Activated T-helper 1 cell treated with anti-CD3 and anti-CD28 coated beads, Interleukin-12 subunit alpha, Interleukin-12 subunit beta, Interleukin-2, Interleukin-4 antibody, amounts not matched to agents 30 ng/mL and 10 ng/mL and 1 ng/mL, durations not matched to agents 14 hours and 24 hours and 36 hours (primary cell): Measurements from ENCODE around the gene POLR3F. TPM values are rescaled to one million over a fixed set of nuclear protein-coding genes. Genes with fewer than 3 reads are reported as not detected.
A peak's percentile ranks its signal among the peaks of the same experiment; 100 is the strongest.
"Not testable (repeated sequence)": the region's sequence is repeated elsewhere in the genome, so short reads cannot be mapped to it uniquely, and the experiment has no call there.

Experiments used
- DNase-seq: peaks from one replicate; pipeline ENCODE4 v3.0.0; 2021; ENCODE audit warnings: low spot score
- H3K27ac Mint-ChIP-seq: one replicate; pipeline ENCODE4 v1.8.0; 2021; ENCODE audit warnings: mild to moderate bottlenecking, mixed read lengths
- H3K27me3 Mint-ChIP-seq: one replicate; pipeline ENCODE4 v1.8.0; 2022; ENCODE audit warnings: mild to moderate bottlenecking, moderate library complexity, mixed read lengths; ENCODE audit not compliant: insufficient read depth
- H3K36me3 Mint-ChIP-seq: one replicate; pipeline ENCODE4 v1.8.0; 2021; ENCODE audit warnings: low read depth, mixed read lengths
- H3K4me1 Mint-ChIP-seq: one replicate; pipeline ENCODE4 v1.8.0; 2021; ENCODE audit warnings: low read depth, mixed read lengths
- H3K4me3 Mint-ChIP-seq: one replicate; pipeline ENCODE4 v1.8.0; 2021; ENCODE audit warnings: mild to moderate bottlenecking, moderate library complexity, mixed read lengths
- H3K9me3 Mint-ChIP-seq: one replicate; pipeline ENCODE4 v1.8.0; 2021; ENCODE audit warnings: mixed read lengths
- intact Hi-C: fragments of 100-400 bp; cut with micrococcal nuclease; formaldehyde crosslinking; loops from one replicate; pipeline ENCODE4 v1.15.1; 2024
- total RNA-seq: library from RNA; stranded (reverse); gene quantifications from 2 replicates; pipeline ENCODE4 v1.2.3, GENCODE V29; 2022

POLR3F gene
- total RNA-seq, 1 donor from 2014 or later, result 13.4 TPM

- DNase-seq, result no peak
- Mint-ChIP-seq H3K4me1 (no peaks in the 10 kb centered on the region), H3K27me3 (no peaks in the 10 kb centered on the region), H3K27ac (no peak overlapping the region), H3K4me3 (no peak overlapping the region), H3K9me3 (no peaks in the 10 kb centered on the region), H3K36me3 (peaks cover 28% of the 10 kb centered on the region)
- intact Hi-C loops, result no loop called here
Observed at GRCh38 chr20:18477218-18477617, 10.0 kb downstream of the POLR3F start.

DNA sequence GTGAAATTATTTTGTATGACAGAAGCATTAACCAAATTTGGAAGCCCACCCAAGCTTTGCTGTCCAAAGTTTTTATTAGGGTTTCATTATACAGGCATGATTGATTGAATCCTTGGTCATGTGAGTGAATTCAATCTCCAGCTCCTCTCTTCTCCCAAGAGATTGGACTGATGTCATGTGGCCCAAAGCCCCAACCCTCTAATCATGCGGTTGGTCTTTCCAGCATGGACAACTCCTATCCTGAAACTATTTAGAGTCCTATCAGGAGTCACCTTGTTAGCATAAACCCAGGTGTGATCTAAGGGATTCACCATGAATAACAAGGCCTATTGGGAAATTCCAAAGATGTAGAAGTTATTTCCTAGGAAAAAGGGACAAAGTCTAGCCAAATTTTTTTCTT is 10.6 kb downstream of the POLR3F start:
- no peak overlapping the region for H3K27ac Mint-ChIP-seq
- H3K9me3 Mint-ChIP-seq, result no peaks in the 10 kb centered on the region
- no peaks in the 10 kb centered on the region for H3K27me3 Mint-ChIP-seq
- peaks cover 28% of the 10 kb centered on the region for H3K36me3 Mint-ChIP-seq
- no peak for DNase-seq
- intact Hi-C loops, result no loop called here
- H3K4me3 Mint-ChIP-seq, result no peak overlapping the region
- no peaks in the 10 kb centered on the region for H3K4me1 Mint-ChIP-seq

DNA sequence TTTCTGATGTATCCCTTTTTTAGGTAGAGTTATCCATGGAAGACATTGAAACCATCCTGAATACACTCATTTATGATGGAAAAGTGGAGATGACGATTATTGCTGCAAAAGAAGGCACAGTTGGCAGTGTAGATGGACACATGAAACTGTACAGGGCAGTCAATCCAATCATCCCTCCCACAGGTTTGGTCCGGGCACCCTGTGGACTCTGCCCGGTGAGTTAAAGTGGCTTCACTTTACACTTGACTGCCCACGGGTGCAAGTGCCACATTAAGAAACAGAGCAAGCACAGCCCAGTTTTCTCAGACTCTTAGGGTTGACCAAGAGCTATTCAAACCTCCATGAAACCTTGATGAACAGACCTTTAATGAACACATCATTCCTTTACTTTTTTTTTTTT is 14.4 kb downstream of the POLR3F start:
- Mint-ChIP-seq H3K9me3 (no peaks in the 10 kb centered on the region), H3K27me3 (no peaks in the 10 kb centered on the region), H3K36me3 (peaks cover 20% of the 10 kb centered on the region), H3K4me1 (no peaks in the 10 kb centered on the region), H3K4me3 (no peak overlapping the region), H3K27ac (no peak overlapping the region)
- DNase-seq, result no peak
- intact Hi-C loops, result no loop called here

DNA sequence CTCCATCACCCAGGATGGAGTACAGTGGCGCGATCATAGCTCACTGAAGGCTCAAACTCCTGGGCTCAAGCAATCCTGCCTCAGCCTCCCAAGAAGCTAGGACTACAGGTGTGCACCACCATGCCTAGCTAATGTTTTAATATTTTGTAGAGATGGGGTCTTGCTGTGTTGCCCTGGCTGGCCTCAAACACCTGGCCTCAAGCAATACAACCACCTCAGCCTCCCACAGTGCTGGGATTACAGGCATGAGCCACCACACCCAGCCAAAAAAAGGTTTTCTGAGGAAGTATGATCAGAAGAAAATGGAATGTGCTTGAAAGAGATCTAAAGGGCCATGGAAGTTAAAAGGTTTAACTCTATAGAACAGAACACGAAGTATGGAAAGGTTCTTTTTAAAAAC is 21.1 kb downstream of the POLR3F start:
- Mint-ChIP-seq H3K27me3 (no peaks in the 10 kb centered on the region), H3K36me3 (peaks cover 37% of the 10 kb centered on the region), H3K4me1 (no peaks in the 10 kb centered on the region), H3K27ac (no peak overlapping the region), H3K4me3 (no peak overlapping the region), H3K9me3 (no peaks in the 10 kb centered on the region)
- DNase-seq, result no peak
- intact Hi-C loops, result no loop called here

GRCh38 chr20:18496042-18496441 is 28.9 kb downstream of the POLR3F start:
- Mint-ChIP-seq H3K4me1 (peaks cover 12% of the 10 kb centered on the region), H3K27me3 (no peaks in the 10 kb centered on the region), H3K27ac (peak overlapping the region; percentile 53), H3K36me3 (peaks cover 12% of the 10 kb centered on the region), H3K9me3 (no peaks in the 10 kb centered on the region), H3K4me3 (peak overlapping the region; percentile 91)
- DNase-seq, result no peak
- intact Hi-C loops, result loop anchor here (2.0 kb wide), 3 partner anchors 83 to 207 kb away; partner anchors contain the start of gene ZNF133

- Mint-ChIP-seq H3K27me3 (no peaks in the 10 kb centered on the region), H3K9me3 (no peaks in the 10 kb centered on the region), H3K4me1 (peaks cover 16% of the 10 kb centered on the region), H3K27ac (peak within 1 kb of the TSS; percentile 64), H3K36me3 (peaks cover 8% of the 10 kb centered on the region), H3K4me3 (peak within 1 kb of the TSS; percentile 91)
- intact Hi-C loops, result loop anchor here (1.0 to 2.0 kb wide), 6 partner anchors 10 to 208 kb away; partner anchors contain the start of genes DZANK1, POLR3F, SEC23B and SMIM26
- DNase-seq, result peak; percentile 70
Observed at GRCh38 chr20:18496740-18497592, 29.8 kb downstream of the POLR3F start, which contains the start of gene RBBP9. Gene RBBP9, minus strand, starts transcription at chr20:18497225. Its CDS starts 58 bp downstream, at chr20:18497167.

DNA sequence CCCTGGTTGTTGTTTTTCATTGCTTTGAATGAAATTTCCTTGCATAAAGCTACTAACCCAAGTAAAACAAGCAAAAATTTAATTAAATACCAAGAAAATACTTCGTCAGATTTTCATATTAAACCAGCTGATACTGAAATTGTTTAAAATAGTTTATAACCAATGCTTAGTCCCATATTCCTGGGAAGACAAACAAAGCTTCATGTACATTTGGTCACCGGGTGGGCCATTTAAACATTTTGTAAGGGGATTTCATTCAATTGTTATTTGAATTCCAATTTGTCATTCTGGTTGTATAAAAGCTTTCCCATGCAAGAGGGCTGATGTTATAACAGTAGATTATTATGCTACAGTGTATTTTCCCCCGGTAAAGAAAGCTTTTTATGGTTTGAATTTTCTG is 30.4 kb downstream of the POLR3F start:
- Mint-ChIP-seq H3K27ac (peak overlapping the region; percentile 64), H3K27me3 (no peaks in the 10 kb centered on the region), H3K4me1 (peaks cover 19% of the 10 kb centered on the region), H3K36me3 (peaks cover 8% of the 10 kb centered on the region), H3K4me3 (peak overlapping the region; percentile 91), H3K9me3 (no peaks in the 10 kb centered on the region)
- DNase-seq, result no peak
- intact Hi-C loops, result loop anchor here (1.0 to 2.0 kb wide), 6 partner anchors 10 to 209 kb away; partner anchors contain the start of genes DZANK1, POLR3F, SEC23B and SMIM26

- intact Hi-C loops, result loop anchor here (10.0 kb wide), 2 partner anchors 997 to 1927 kb away; partner anchors contain the start of gene KIF16B
- H3K9me3 Mint-ChIP-seq, H3K4me3 Mint-ChIP-seq, H3K27ac Mint-ChIP-seq, H3K36me3 Mint-ChIP-seq, H3K27me3 Mint-ChIP-seq, DNase-seq: not testable (repeated sequence)
- H3K4me1 Mint-ChIP-seq, result peaks cover 15% of the 10 kb centered on the region
Observed at GRCh38 chr20:18501672-18502071, 34.5 kb downstream of the POLR3F start.

DNA sequence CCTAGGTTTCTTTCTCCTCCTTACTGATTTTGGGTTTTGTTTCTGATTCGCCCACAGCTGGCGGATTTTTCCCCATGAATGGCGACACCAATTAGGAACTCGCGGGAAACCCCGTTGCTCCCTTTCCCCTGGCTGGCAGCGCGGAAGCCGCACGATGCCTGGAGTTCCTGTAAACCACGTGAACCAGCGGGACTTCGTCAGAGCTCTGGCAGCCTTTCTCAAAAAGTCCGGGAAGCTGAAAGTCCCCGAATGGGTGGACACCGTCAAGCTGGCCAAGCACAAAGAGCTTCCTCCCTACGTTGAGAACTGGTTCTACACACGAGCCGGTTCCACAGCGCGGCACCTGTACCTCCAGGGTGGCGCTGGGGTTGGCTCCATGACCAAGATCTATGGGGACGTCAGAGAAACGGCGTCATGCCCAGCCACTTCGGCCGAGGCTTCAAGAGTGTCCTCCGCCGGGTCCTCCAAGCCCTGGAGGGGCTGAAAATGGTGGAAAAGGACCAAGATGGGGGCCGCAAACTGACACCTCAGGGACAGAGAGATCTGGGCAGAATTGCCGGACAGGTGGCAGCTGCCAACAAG is 37.4 kb downstream of the POLR3F start:
- Mint-ChIP-seq H3K9me3 (no peaks in the 10 kb centered on the region), H3K36me3 (peaks cover 4% of the 10 kb centered on the region), H3K4me3 (no peak overlapping the region), H3K27me3 (peaks cover 2% of the 10 kb centered on the region), H3K4me1 (peaks cover 32% of the 10 kb centered on the region), H3K27ac (no peak overlapping the region)
- intact Hi-C loops, result loop anchor here (10.0 kb wide), 2 partner anchors 1000 to 1930 kb away; partner anchors contain the start of gene KIF16B
- DNase-seq, result no peak

DNA sequence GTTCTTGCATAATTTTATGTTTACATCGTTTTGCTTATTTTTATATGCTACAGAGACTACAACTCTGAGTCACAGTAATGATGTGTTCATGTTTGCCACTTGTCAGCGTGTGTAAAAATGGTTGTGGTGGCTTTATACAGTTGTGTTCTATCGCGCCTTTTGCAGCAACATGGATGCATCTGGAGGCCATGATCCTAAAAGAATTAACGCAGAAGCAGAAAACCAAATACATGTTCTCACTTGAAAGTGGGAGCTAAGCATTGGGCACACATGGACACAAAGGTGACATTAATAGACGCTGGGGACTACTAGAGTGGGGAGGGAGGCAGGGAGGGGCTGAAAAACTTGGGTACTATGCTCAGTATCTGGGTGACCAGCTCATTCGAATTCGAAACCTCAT is 39.6 kb downstream of the POLR3F start:
- DNase-seq, result peak; percentile 11
- peaks cover 23% of the 10 kb centered on the region for H3K36me3 Mint-ChIP-seq
- peak overlapping the region; percentile 100 for H3K27ac Mint-ChIP-seq
- H3K27me3 Mint-ChIP-seq, result peaks cover 2% of the 10 kb centered on the region
- H3K4me3 Mint-ChIP-seq, result peak overlapping the region; percentile 99
- intact Hi-C loops, result loop anchor here (1.0 to 10.0 kb wide), 14 partner anchors 9 to 1932 kb away; partner anchors contain the start of genes CFAP61, CRNKL1, DZANK1 and KAT14
- H3K4me1 Mint-ChIP-seq, result peaks cover 50% of the 10 kb centered on the region
- H3K9me3 Mint-ChIP-seq, result no peaks in the 10 kb centered on the region

DNA sequence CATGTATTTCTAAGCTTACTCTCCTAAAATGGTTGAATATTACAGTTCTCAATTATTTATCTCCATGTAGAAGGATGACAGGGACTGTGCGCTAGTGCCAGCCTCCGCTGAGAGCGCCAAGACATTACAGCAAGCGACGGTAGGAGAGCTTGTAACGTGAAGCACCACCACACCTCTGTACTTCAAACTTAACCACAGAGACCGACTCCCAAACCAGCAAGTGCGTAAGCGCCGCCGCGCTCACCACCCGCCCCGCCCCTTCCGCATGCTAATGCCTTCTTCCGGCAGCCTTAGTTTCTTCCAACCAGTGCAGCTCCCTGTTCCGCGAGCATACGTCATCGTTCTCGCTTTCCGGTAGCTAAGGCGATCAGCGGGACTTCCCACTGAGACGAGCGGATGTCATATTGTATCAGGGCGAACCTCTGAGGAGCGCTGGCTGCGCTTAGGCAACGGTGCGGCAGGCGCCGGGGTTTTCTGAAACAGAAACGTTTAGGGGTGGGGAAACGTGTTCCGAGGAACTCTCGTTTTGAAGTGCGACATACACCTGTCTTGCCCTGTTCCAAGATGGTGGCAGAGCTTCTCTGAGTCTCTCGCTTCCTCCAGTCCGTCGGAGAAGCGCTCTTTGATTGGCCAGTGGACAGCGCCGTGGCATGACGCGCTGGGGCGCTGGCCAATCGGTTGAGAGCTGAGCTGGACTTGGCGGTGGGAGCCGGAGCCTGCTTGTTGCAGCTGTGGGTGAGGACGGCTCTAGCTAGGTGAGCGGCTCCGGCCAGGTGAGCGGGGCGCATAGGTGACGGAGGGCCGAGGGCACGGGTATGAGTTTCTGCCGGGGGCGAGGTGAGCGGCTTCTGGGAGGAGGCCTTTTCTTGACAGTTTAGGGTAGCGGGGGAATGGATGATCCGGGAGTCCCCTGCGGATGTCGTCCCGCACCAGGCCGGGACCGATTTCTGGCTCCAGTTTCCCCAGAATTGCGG is 40.3 kb downstream of the POLR3F start, which contains the start of gene SEC23B:
Gene SEC23B (plus strand): TSS at position 723 of the 974 bp plus-strand sequence. CDS start 2,896 bp downstream, outside the sequence.
- intact Hi-C loops, result loop anchor here (1.0 to 10.0 kb wide), 14 partner anchors 10 to 1933 kb away; partner anchors contain the start of genes CFAP61, CRNKL1, DZANK1 and KAT14
- Mint-ChIP-seq H3K4me1 (peaks cover 44% of the 10 kb centered on the region), H3K27me3 (peaks cover 2% of the 10 kb centered on the region)

DNA sequence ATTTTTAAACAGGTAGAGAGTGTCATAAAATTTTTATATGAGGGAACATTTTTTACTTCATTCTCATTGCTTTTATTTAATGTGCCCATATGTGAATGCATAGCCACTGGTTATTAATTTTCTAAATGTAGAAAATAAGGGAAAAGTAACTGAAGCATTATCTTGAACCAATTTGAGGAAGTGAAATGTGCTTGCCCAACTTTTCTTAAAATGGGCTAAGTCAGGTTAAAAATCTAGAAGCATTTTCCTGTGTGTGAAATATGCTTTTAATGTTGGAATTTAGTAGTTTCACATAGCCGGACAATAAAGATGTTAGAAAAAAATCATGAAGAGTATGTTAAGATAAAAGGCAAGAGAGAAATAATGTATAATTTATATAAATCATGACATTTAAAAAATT is 44.4 kb downstream of the POLR3F start:
- H3K36me3 Mint-ChIP-seq, result peaks cover 34% of the 10 kb centered on the region
- DNase-seq, result no peak
- H3K9me3 Mint-ChIP-seq, result no peaks in the 10 kb centered on the region
- peaks cover 44% of the 10 kb centered on the region for H3K4me1 Mint-ChIP-seq
- H3K27ac Mint-ChIP-seq, result no peak overlapping the region
- intact Hi-C loops, result no loop called here
- H3K4me3 Mint-ChIP-seq, result no peak overlapping the region
- H3K27me3 Mint-ChIP-seq, result peaks cover 2% of the 10 kb centered on the region

More for the DNA sequence above, 40.3 kb downstream of the POLR3F start, which contains the start of gene SEC23B:
- H3K9me3 Mint-ChIP-seq, result no peaks in the 10 kb centered on the region
- H3K4me3 Mint-ChIP-seq, result peak within 1 kb of the TSS; percentile 99
- H3K36me3 Mint-ChIP-seq, result peaks cover 23% of the 10 kb centered on the region
- DNase-seq, result peak; percentile 97
- peak within 1 kb of the TSS; percentile 100 for H3K27ac Mint-ChIP-seq
